Adrenal gland (tissue), 5 donors: ENCODE results near the gene STX19.

Source experiments
- CTCF ChIP-seq, 6 experiments: fragments of 450-650 bp in 4 of 6; fragments of 200-600 bp in 2 of 6; sonication (generic) in 1 of 6; IDR thresholded peaks; 1 replicate in 5 of 6; 2 replicates in 1 of 6; pipeline versions ENCODE4 v1.5.1 to v1.8.0; 2016 to 2021; ENCODE audit warnings: antibody characterized with exemption in 6 of 6, mild to moderate bottlenecking in 2 of 6, moderate library complexity in 1 of 6
- POLR2A ChIP-seq, 2 donors: fragments of 450-650 bp; IDR thresholded peaks; one replicate each; pipeline ENCODE4 v1.6.1; 2017; ENCODE audit warnings: antibody characterized with exemption in 2 of 2, mild to moderate bottlenecking in 2 of 2, moderate library complexity in 1 of 2
- donor health status: DM: no; HTN: no; CAD: no.

- TF ChIP-seq CTCF (IDR thresholded peaks at IDR 0.05) (no peak), POLR2A (IDR thresholded peaks at IDR 0.05) (no peak)
These were observed 1.8 kb downstream of the STX19 start for GRCh38 chr3:94026623-94027022.
